Fibroblast of the aortic adventitia (primary cell): ENCODE measurements around the gene MAL. TPM values are rescaled to one million over a fixed set of nuclear protein-coding genes. Genes with fewer than 3 reads are reported as not detected.

ENCODE experiments used
- DNase-seq: peaks from one replicate; pipeline ENCODE4 v3.0.0-alpha.2; 2010; ENCODE audit warnings: low read depth
- H3K4me3 ChIP-seq: 2 replicates; pipeline ENCODE4 v1.5.1; 2011; ENCODE audit warnings: low read depth, mild to moderate bottlenecking, control low read depth, low read length, moderate library complexity
- CTCF ChIP-seq: IDR thresholded peaks from 2 replicates; pipeline ENCODE4 v1.5.1; 2011; ENCODE audit warnings: mild to moderate bottlenecking, low read length, control low read depth, inconsistent platforms; ENCODE audit not compliant: insufficient read depth
- total RNA-seq: library from RNA; depleted of rRNA; stranded (reverse); fragments of >200 nt; gene quantifications from 2 replicates; pipeline ENCODE4 v1.2.3, GENCODE V29; 2012; ENCODE audit warnings: low replicate concordance

Gene MAL
- total RNA-seq, 1 donor = not detected

- no peak for DNase-seq
- TF ChIP-seq CTCF = no peak
- no peak overlapping the region for H3K4me3 ChIP-seq
Measured at GRCh38 chr2:95069465-95069864, 44.0 kb downstream of the MAL start.

GRCh38 chr2:95071856-95072255 is 46.3 kb downstream of the MAL start:
- no peak overlapping the region for H3K4me3 ChIP-seq
- no peak for TF ChIP-seq CTCF
- DNase-seq = no peak

- DNase-seq = no peak
- H3K4me3 ChIP-seq = no peak overlapping the region
- no peak for TF ChIP-seq CTCF
Measured at GRCh38 chr2:95072424-95072823, 46.9 kb downstream of the MAL start.

GRCh38 chr2:95073856-95074662 is 48.6 kb downstream of the MAL start:
- TF ChIP-seq CTCF = no peak
- no peak for DNase-seq
- no peak overlapping the region for H3K4me3 ChIP-seq

GRCh38 chr2:95074663-95075439 is 49.3 kb downstream of the MAL start:
- DNase-seq = no peak
- no peak overlapping the region for H3K4me3 ChIP-seq
- TF ChIP-seq CTCF = no peak

- TF ChIP-seq CTCF = no peak
- no peak overlapping the region for H3K4me3 ChIP-seq
- DNase-seq = no peak
Measured at GRCh38 chr2:95075440-95076132, 50.1 kb downstream of the MAL start.
